K562 (cell line): ENCODE data around the gene CMBL. TPM values are rescaled to one million over a fixed set of nuclear protein-coding genes. Genes with fewer than 3 reads are reported as not detected.

Source experiments
- EGR1 ChIP-seq: fragments of 450-650 bp; conservative IDR thresholded peaks from 2 replicates; pipeline ENCODE4 v1.6.1; 2017; ENCODE audit warnings: mild to moderate bottlenecking
- FOXA3 ChIP-seq, 2 experiments: fragments of 450-650 bp in 1 of 2; sonication (generic) in 1 of 2; formaldehyde crosslinking; IDR thresholded peaks in 1 of 2; conservative IDR thresholded peaks in 1 of 2; 2 replicates each; pipeline versions ENCODE4 v1.4.0 to v1.8.0; 2020 to 2022; ENCODE audit warnings: mild to moderate bottlenecking in 2 of 2, missing genetic modification reagents in 1 of 2
- FOXM1 ChIP-seq, 2 experiments: fragments of 450-650 bp in 1 of 2; sonication (generic) in 1 of 2; formaldehyde crosslinking in 1 of 2; IDR thresholded peaks; 2 replicates each; pipeline versions ENCODE4 v1.6.1 to v1.9.0; 2017 to 2022; ENCODE audit warnings: low read depth in 2 of 2, mild to moderate bottlenecking in 2 of 2, missing genetic modification reagents in 1 of 2, moderate library complexity in 1 of 2
- GABPA ChIP-seq: fragments of 200-800 bp; sonication (Bioruptor generic); conservative IDR thresholded peaks from 2 replicates; pipeline ENCODE4 v1.6.1; 2016; ENCODE audit warnings: low read depth, missing genetic modification characterization, missing compliant biosample characterization
- GATAD2A ChIP-seq: fragments of 450-650 bp; IDR thresholded peaks from 2 replicates; pipeline ENCODE4 v1.6.1; 2017
- GTF2A2 ChIP-seq: IDR thresholded peaks from 2 replicates; pipeline ENCODE4 v1.6.1; 2016; ENCODE audit warnings: mild to moderate bottlenecking, missing genetic modification characterization, missing compliant biosample characterization
- KLF16 ChIP-seq: IDR thresholded peaks from 2 replicates; pipeline ENCODE4 v1.6.1; 2016; ENCODE audit warnings: antibody characterized with exemption
- L3MBTL2 ChIP-seq: fragments of 450-650 bp; IDR thresholded peaks from 2 replicates; pipeline ENCODE4 v1.6.1; 2016; ENCODE audit warnings: mild to moderate bottlenecking, moderate library complexity
- MECOM ChIP-seq: fragments of 250-450 bp; sonication (Bioruptor Pico); IDR thresholded peaks from 2 replicates; pipeline ENCODE4 v1.8.0; 2022; ENCODE audit warnings: inconsistent platforms
- MTF1 ChIP-seq: fragments of 250-450 bp; sonication (Bioruptor Pico); IDR thresholded peaks from 2 replicates; pipeline ENCODE4 v1.9.0; 2021; ENCODE audit warnings: moderate library complexity, mild to moderate bottlenecking, inconsistent platforms, borderline replicate concordance
- MYC ChIP-seq, 2 experiments: fragments of 250-450 bp in 1 of 2; sonication (Bioruptor Pico) in 1 of 2; IDR thresholded peaks; 2 replicates each; pipeline versions ENCODE4 v1.5.1 to v1.6.1; 2012 to 2021; ENCODE audit warnings: low read depth in 2 of 2, borderline replicate concordance in 1 of 2, improper control_type of control experiment in 1 of 2, low read length in 1 of 2, mild to moderate bottlenecking in 1 of 2, moderate library complexity in 1 of 2
- SMAD4 ChIP-seq: fragments of 250-450 bp; sonication (Bioruptor Pico); conservative IDR thresholded peaks from 2 replicates; pipeline ENCODE4 v1.8.0; 2021; ENCODE audit warnings: inconsistent platforms, mild to moderate bottlenecking, moderate library complexity
- SRSF3 ChIP-seq: fragments of 200-400 bp; formaldehyde crosslinking; IDR thresholded peaks from 2 replicates; pipeline ENCODE4 v1.6.1; 2016; ENCODE audit warnings: mild to moderate bottlenecking, low read length, moderate library complexity; ENCODE audit not compliant: insufficient read depth
- TCF3 ChIP-seq: sonication (generic); formaldehyde crosslinking; IDR thresholded peaks from 2 replicates; pipeline ENCODE4 v1.4.0; 2020; ENCODE audit warnings: mild to moderate bottlenecking, missing genetic modification reagents
- ZNF316 ChIP-seq: fragments of 450-650 bp; IDR thresholded peaks from 2 replicates; pipeline ENCODE4 v1.6.1; 2016
- ZNF444 ChIP-seq: fragments of 250-450 bp; sonication (Bioruptor Pico); IDR thresholded peaks from 2 replicates; pipeline ENCODE4 v1.4.0; 2020; ENCODE audit warnings: mild to moderate bottlenecking, moderate library complexity
- ZNF586 ChIP-seq: fragments of 450-650 bp; formaldehyde crosslinking; conservative IDR thresholded peaks from 2 replicates; pipeline ENCODE4 v1.4.0; 2020; ENCODE audit warnings: mild to moderate bottlenecking, moderate library complexity
- ZNF77 ChIP-seq: fragments of 250-450 bp; sonication (Bioruptor Pico); IDR thresholded peaks from 2 replicates; pipeline ENCODE4 v1.5.0; 2020
- polyA plus RNA-seq, 8 experiments: library from polyadenylated mRNA; depleted of rRNA in 4 of 8; stranded (reverse) in 5 of 8; unstranded in 3 of 8; fragments of >200 nt; fragmentation: Nextera tagmentation in 2 of 8; fragmentation: Illumina TruSeq in 1 of 8; extraction: Ambion mirVana in 2 of 8; extraction: Trizol in 1 of 8; gene quantifications; 2 replicates each; pipeline versions ENCODE4 v1.2.1 to v1.2.3, GENCODE V29; 2011 to 2014; ENCODE audit warnings: inconsistent platforms in 1 of 8, missing spikeins in 1 of 8
- total RNA-seq, 7 experiments: library from RNA; depleted of rRNA in 6 of 7; stranded (reverse); fragments of >200 nt in 6 of 7; fragmentation: Illumina TruSeq in 2 of 7; extraction: Trizol in 2 of 7; gene quantifications; 2 replicates each; pipeline versions ENCODE4 v1.2.1 to v1.2.3, GENCODE V29; 2011 to 2021; ENCODE audit warnings: low replicate concordance in 1 of 7
- TF ChIP-seq, protein P1 (sequence below): sonication (generic); IDR thresholded peaks from 2 replicates; pipeline ENCODE4 v1.6.1; 2016
- TF ChIP-seq, protein P2 (sequence below): sonication (generic); formaldehyde crosslinking; IDR thresholded peaks from 2 replicates; pipeline ENCODE4 v1.9.0; 2022; ENCODE audit warnings: mild to moderate bottlenecking, missing genetic modification reagents
- TF ChIP-seq, protein P3 (sequence below): fragments of 250-450 bp; sonication (Bioruptor Pico); IDR thresholded peaks from 2 replicates; pipeline ENCODE4 v1.4.0; 2020; ENCODE audit warnings: mild to moderate bottlenecking, moderate library complexity, borderline replicate concordance

Gene CMBL
- total and polyA plus RNA-seq, 9 of the 15 experiments (the other 6 are each of a cell fraction or from before 2014, with no cell fraction given) = 22.6 to 192 (median 71.1) TPM

GRCh38 chr5:10295619-10296326, 11.9 kb downstream of the CMBL start (continued):
- TF ChIP-seq EGR1 = no peak
- no peak for TF ChIP-seq SRSF3
- TF ChIP-seq SMAD4 (CRISPR knock-in tag) = peak; percentile 13; the same call in 1 of the 2 replicates
- peak in 1 of 2 experiments; percentile 61; a peak in 1 of 4 replicates for TF ChIP-seq FOXA3 (CRISPR knock-in tag; conservative IDR thresholded peaks at IDR 0.05 in 1 of 2, IDR thresholded peaks at IDR 0.05 in 1 of 2)
- no peak for TF ChIP-seq GATAD2A
- TF ChIP-seq TCF3 = no peak
- TF ChIP-seq GABPA (tag) = no peak
- TF ChIP-seq L3MBTL2 = peak; percentile 35; the same call in 1 of the 2 replicates
- no peak for TF ChIP-seq KLF16
- TF ChIP-seq GTF2A2 (tag) = no peak
- no peak for TF ChIP-seq ZNF444 (CRISPR knock-in tag)
- no peak for TF ChIP-seq MTF1
- 0 out of 2 replicates have a peak, but pooled peaks have one; percentile 25 for TF ChIP-seq MECOM (CRISPR knock-in tag)
- no peak for TF ChIP-seq ZNF586 (CRISPR knock-in tag)
- TF ChIP-seq ZNF77 = no peak
- peak; percentile 62 for TF ChIP-seq ZNF316
- TF ChIP-seq, protein P1, sequence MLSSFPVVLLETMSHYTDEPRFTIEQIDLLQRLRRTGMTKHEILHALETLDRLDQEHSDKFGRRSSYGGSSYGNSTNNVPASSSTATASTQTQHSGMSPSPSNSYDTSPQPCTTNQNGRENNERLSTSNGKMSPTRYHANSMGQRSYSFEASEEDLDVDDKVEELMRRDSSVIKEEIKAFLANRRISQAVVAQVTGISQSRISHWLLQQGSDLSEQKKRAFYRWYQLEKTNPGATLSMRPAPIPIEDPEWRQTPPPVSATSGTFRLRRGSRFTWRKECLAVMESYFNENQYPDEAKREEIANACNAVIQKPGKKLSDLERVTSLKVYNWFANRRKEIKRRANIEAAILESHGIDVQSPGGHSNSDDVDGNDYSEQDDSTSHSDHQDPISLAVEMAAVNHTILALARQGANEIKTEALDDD = peak; percentile 89; the same call in 1 of the 2 replicates
- TF ChIP-seq, protein P2, sequence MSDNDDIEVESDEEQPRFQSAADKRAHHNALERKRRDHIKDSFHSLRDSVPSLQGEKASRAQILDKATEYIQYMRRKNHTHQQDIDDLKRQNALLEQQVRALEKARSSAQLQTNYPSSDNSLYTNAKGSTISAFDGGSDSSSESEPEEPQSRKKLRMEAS (CRISPR knock-in tag) = peak; percentile 44; the same call in 1 of the 2 replicates
- no peak for TF ChIP-seq MYC (IDR thresholded peaks at IDR 0.05; ENCODE audit: low read depth, low read length)
- no peak for TF ChIP-seq MYC (CRISPR knock-in tag; IDR thresholded peaks at IDR 0.05; ENCODE audit: borderline replicate concordance, low read depth)
- TF ChIP-seq FOXM1 (IDR thresholded peaks at IDR 0.05; ENCODE audit: low read depth) = no peak
- TF ChIP-seq FOXM1 (CRISPR knock-in tag; IDR thresholded peaks at IDR 0.05; ENCODE audit: low read depth) = no peak
- TF ChIP-seq, protein P3, sequence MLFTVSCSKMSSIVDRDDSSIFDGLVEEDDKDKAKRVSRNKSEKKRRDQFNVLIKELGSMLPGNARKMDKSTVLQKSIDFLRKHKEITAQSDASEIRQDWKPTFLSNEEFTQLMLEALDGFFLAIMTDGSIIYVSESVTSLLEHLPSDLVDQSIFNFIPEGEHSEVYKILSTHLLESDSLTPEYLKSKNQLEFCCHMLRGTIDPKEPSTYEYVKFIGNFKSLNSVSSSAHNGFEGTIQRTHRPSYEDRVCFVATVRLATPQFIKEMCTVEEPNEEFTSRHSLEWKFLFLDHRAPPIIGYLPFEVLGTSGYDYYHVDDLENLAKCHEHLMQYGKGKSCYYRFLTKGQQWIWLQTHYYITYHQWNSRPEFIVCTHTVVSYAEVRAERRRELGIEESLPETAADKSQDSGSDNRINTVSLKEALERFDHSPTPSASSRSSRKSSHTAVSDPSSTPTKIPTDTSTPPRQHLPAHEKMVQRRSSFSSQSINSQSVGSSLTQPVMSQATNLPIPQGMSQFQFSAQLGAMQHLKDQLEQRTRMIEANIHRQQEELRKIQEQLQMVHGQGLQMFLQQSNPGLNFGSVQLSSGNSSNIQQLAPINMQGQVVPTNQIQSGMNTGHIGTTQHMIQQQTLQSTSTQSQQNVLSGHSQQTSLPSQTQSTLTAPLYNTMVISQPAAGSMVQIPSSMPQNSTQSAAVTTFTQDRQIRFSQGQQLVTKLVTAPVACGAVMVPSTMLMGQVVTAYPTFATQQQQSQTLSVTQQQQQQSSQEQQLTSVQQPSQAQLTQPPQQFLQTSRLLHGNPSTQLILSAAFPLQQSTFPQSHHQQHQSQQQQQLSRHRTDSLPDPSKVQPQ (CRISPR knock-in tag) = no peak
